ENCODE measurements around the gene TPD52L1.

- TF ChIP-seq CTCF (IDR thresholded peaks at IDR 0.05) (no peak), POLR2A (IDR thresholded peaks at IDR 0.05) (no peak)
These were observed 105.8 kb downstream of the TPD52L1 start for GRCh38 chr6:125259354-125259736.

All from uterus (tissue), 2 donors.